B cell (primary cell): ENCODE measurements around the gene PYGO2. TPM values are rescaled to one million over a fixed set of nuclear protein-coding genes. Genes with fewer than 3 reads are reported as not detected.

Source experiments
- ATAC-seq: fragments of 200-7000 bp; cut with Tn5 transposase; one replicate; pipeline ENCODE4 v1.10.0; 2021; ENCODE audit warnings: low read depth, mild to moderate bottlenecking, moderate number of reproducible peaks, moderate library complexity
- CTCF ChIA-PET: fragments of 350-600 bp; sonication (Branson Sonifier 250); formaldehyde crosslinking; loops from one replicate; lab custom pipeline; 2021; ENCODE audit warnings: antibody characterized with exemption, inconsistent platforms; lab: Charles Lee
- POLR2A ChIA-PET: fragments of 350-600 bp; sonication (Branson Sonifier 250); formaldehyde crosslinking; loops from one replicate; lab custom pipeline; 2021; ENCODE audit warnings: antibody characterized with exemption; lab: Charles Lee
- DNase-seq: peaks from one replicate; pipeline ENCODE4 v3.0.0; 2013
- H2AFZ ChIP-seq: 2 replicates; pipeline ENCODE4 v1.6.1; 2012; ENCODE audit warnings: mild to moderate bottlenecking, low read depth, low read length; ENCODE audit not compliant: insufficient read depth, poor library complexity, severe bottlenecking
- H3K27ac ChIP-seq, 2 donors: 1 replicate in 1 of 2; 2 replicates in 1 of 2; pipeline ENCODE4 v1.5.1; 2012 to 2013; ENCODE audit warnings: low read length in 2 of 2, mild to moderate bottlenecking in 2 of 2, moderate library complexity in 1 of 2
- H3K27me3 ChIP-seq, 4 experiments: fragments of 200-600 bp in 1 of 4; sonication (generic) in 1 of 4; replicated peaks in 1 of 4; 1 replicate in 2 of 4; 2 replicates in 2 of 4; pipeline versions ENCODE4 v1.6.1 to v1.7.0; 2013 to 2016; ENCODE audit warnings: low read length in 3 of 4, mild to moderate bottlenecking in 2 of 4, mixed read lengths in 1 of 4, moderate library complexity in 1 of 4; ENCODE audit not compliant: insufficient read depth in 4 of 4, control insufficient read depth in 3 of 4; ENCODE audit errors: control extremely low read depth in 1 of 4
- H3K36me3 ChIP-seq, 2 experiments: replicated peaks in 1 of 2; 1 replicate in 1 of 2; 2 replicates in 1 of 2; pipeline versions ENCODE4 v1.6.1 to v1.7.1; 2013; ENCODE audit warnings: low read length in 1 of 2; ENCODE audit not compliant: insufficient read depth in 2 of 2, control insufficient read depth in 1 of 2; ENCODE audit errors: control extremely low read depth in 1 of 2, extremely low read depth in 1 of 2
- H3K4me1 ChIP-seq, 2 donors: fragments of 200-600 bp in 1 of 2; sonication (generic) in 1 of 2; 1 replicate in 1 of 2; 2 replicates in 1 of 2; pipeline versions ENCODE4 v1.5.1 to v1.6.1; 2013 to 2017; ENCODE audit warnings: low read length in 2 of 2; ENCODE audit not compliant: control insufficient read depth in 2 of 2, insufficient read depth in 2 of 2
- H3K4me2 ChIP-seq: replicated peaks from 2 replicates; pipeline ENCODE3; 2012; ENCODE audit warnings: mild to moderate bottlenecking, low read depth, low read length; ENCODE audit not compliant: poor library complexity, severe bottlenecking
- H3K4me3 ChIP-seq, 5 experiments: fragments of 200-600 bp in 1 of 5; sonication (generic) in 1 of 5; 1 replicate in 3 of 5; 2 replicates in 2 of 5; pipeline versions ENCODE4 v1.5.1 to v1.7.0; 2011 to 2016; ENCODE audit warnings: low read length in 4 of 5, mild to moderate bottlenecking in 4 of 5, low read depth in 2 of 5, control low read depth in 1 of 5, moderate library complexity in 1 of 5; ENCODE audit not compliant: insufficient read depth in 1 of 5; ENCODE audit errors: control extremely low read depth in 1 of 5, extremely low read depth in 1 of 5
- H3K79me2 ChIP-seq: fragments of 200-600 bp; sonication (generic); one replicate; pipeline ENCODE4 v1.6.0; 2016; ENCODE audit warnings: low read length; ENCODE audit not compliant: control insufficient read depth, insufficient read depth
- H3K9ac ChIP-seq: fragments of 200-600 bp; sonication (generic); 2 replicates; pipeline ENCODE4 v1.6.1; 2017; ENCODE audit warnings: mild to moderate bottlenecking, low read length, moderate library complexity
- H3K9me3 ChIP-seq, 3 donors: one replicate each; pipeline versions ENCODE4 v1.6.1 to v1.7.1; 2013; ENCODE audit warnings: low read length in 2 of 3; ENCODE audit not compliant: control insufficient read depth in 2 of 3, insufficient read depth in 1 of 3; ENCODE audit errors: control extremely low read depth in 1 of 3
- H4K20me1 ChIP-seq: 2 replicates; pipeline ENCODE4 v1.6.0; 2012; ENCODE audit warnings: mild to moderate bottlenecking, low read length; ENCODE audit not compliant: insufficient read depth, control insufficient read depth, poor library complexity, severe bottlenecking
- H3K27ac Mint-ChIP-seq: one replicate; pipeline ENCODE4 v1.8.0; 2021; ENCODE audit warnings: mixed read lengths
- H3K27me3 Mint-ChIP-seq: one replicate; pipeline ENCODE4 v1.8.0; 2021; ENCODE audit warnings: mixed read lengths
- H3K4me1 Mint-ChIP-seq: one replicate; pipeline ENCODE4 v1.8.0; 2021; ENCODE audit warnings: mixed read lengths
- H3K4me3 Mint-ChIP-seq: one replicate; pipeline ENCODE4 v1.8.0; 2021; ENCODE audit warnings: mixed read lengths
- H3K9me3 Mint-ChIP-seq: one replicate; pipeline ENCODE4 v1.8.0; 2022; ENCODE audit warnings: mixed read lengths; ENCODE audit not compliant: insufficient read depth
- EZH2 ChIP-seq: IDR thresholded peaks from 2 replicates; pipeline ENCODE4 v1.6.1; 2012; ENCODE audit warnings: borderline replicate concordance, low read depth, mild to moderate bottlenecking, moderate library complexity, low read length; ENCODE audit not compliant: insufficient read depth, poor library complexity, severe bottlenecking
- WGBS: methylation state at CpG from one replicate; pipeline ENCODE4 v1.1.5; 2013; ENCODE audit warnings: missing lambda C conversion rate; ENCODE audit not compliant: insufficient coverage; 5-methylcytosine and 5-hydroxymethylcytosine counted together
- intact Hi-C: fragments of 100-400 bp; cut with micrococcal nuclease; formaldehyde crosslinking; loops from one replicate; pipeline ENCODE4 v1.10.0; 2022
- polyA plus RNA-seq: library from polyadenylated mRNA; depleted of rRNA; stranded (reverse); fragments of >200 nt; gene quantifications from 2 replicates; pipeline ENCODE4 v1.2.3, GENCODE V29; 2012
- total RNA-seq, 2 donors: library from RNA; stranded (reverse); fragments of 120-200 nt in 1 of 2; gene quantifications; 1 replicate in 1 of 2; 2 replicates in 1 of 2; pipeline versions ENCODE4 v1.2.3 to v1.2.4, GENCODE V29; 2013 to 2022
- TF ChIP-seq, protein P1 (sequence below): fragments of 200-600 bp; IDR thresholded peaks from one replicate; pipeline ENCODE4 v1.8.0; 2022; ENCODE audit warnings: antibody characterized with exemption, mild to moderate bottlenecking

Gene PYGO2
- total and polyA plus RNA-seq, 2 donors (not counting 1 experiment from before 2014, with no cell fraction given) = 22.2 to 52.7 TPM

DNA sequence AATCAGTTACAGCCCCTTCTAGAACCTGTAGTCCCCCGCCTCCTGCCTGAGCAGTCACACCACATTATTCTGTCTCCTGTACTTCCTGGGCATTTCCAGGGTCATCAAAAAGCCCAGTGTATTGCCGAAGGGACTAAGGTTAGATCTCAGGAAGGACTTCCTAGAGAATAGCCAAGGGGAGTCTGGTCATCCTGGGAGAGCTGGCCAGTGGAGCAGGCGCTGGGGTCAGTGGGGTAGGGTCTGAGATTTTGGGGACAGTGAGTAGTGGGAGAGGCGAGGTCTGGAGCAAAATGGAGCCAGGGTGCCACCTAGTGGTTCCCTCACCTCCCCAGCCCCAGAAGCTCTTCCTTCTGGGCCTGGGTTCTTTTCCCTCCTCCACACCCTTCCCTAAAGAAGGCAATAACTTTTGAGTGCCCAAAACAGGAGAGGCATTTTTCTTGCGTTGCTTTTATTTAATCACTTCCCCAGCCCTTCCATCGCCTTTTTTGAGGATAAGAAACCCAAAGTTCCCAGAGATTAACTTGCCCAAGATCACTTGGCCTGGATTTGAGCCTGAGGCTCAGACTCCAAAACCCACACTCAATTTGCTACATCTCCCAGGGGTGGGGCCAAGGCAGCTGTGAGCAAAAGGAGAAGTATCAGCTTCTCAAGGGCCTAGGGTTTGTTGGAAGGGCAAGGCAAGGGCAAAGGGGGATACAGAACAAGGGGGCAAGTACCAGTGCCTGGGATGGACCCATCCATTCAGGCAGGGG lies 17.8 kb downstream of the PYGO2 start:
- H3K4me2 ChIP-seq = peak overlapping the region; percentile 82
- Mint-ChIP-seq H3K4me3 (peak overlapping the region; percentile 72), H3K9me3 (no peaks in the 10 kb centered on the region), H3K4me1 (peaks cover 66% of the 10 kb centered on the region), H3K27ac (peak overlapping the region; percentile 89), H3K27me3 (no peaks in the 10 kb centered on the region)
- peaks cover 26% of the 10 kb centered on the region for H3K79me2 ChIP-seq
- DNase-seq = peak; percentile 69
- H3K27ac ChIP-seq = peak overlapping the region; percentile 58 to 88
- H3K27me3 ChIP-seq = no peaks in the 10 kb centered on the region
- H3K9me3 ChIP-seq = no peaks in the 10 kb centered on the region
- peak; percentile 22 for ATAC-seq
- peaks cover 26% of the 10 kb centered on the region for H4K20me1 ChIP-seq
- intact Hi-C loops = loop anchor here (1.0 kb wide), 1 partner anchor 11 kb away; no protein-coding TSS in a partner anchor
- WGBS = 18% methylated on average over 3 of the region's 6 CpGs
- TF ChIP-seq, protein P1, sequence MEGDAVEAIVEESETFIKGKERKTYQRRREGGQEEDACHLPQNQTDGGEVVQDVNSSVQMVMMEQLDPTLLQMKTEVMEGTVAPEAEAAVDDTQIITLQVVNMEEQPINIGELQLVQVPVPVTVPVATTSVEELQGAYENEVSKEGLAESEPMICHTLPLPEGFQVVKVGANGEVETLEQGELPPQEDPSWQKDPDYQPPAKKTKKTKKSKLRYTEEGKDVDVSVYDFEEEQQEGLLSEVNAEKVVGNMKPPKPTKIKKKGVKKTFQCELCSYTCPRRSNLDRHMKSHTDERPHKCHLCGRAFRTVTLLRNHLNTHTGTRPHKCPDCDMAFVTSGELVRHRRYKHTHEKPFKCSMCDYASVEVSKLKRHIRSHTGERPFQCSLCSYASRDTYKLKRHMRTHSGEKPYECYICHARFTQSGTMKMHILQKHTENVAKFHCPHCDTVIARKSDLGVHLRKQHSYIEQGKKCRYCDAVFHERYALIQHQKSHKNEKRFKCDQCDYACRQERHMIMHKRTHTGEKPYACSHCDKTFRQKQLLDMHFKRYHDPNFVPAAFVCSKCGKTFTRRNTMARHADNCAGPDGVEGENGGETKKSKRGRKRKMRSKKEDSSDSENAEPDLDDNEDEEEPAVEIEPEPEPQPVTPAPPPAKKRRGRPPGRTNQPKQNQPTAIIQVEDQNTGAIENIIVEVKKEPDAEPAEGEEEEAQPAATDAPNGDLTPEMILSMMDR = peak; percentile 71
- no peak for TF ChIP-seq EZH2
- peak overlapping the region in 1 of 5 experiments; percentile 7 for H3K4me3 ChIP-seq
- no peak overlapping the region for H3K9ac ChIP-seq
- peaks cover 47 to 63% of the 10 kb centered on the region in 2 donors for H3K4me1 ChIP-seq
- CTCF ChIA-PET = interaction anchor here (0.6 to 1.9 kb wide), 18 partner anchors 11 to 464 kb away, joined by 3 to 9 read pairs (median 4); partner anchors contain the start of genes ADAM15, ADAR and KRTCAP2
- peaks cover 0 to 42% of the 10 kb centered on the region in 2 experiments for H3K36me3 ChIP-seq
- no peak overlapping the region for H2AFZ ChIP-seq
- POLR2A ChIA-PET = interaction anchor here (0.6 to 1.5 kb wide), 6 partner anchors 17 to 116 kb away, joined by 3 to 7 read pairs (median 5); partner anchors contain the start of gene PYGO2
